Large intestine (tissue), 3 donors: Measurements from ENCODE around the gene TJP1. TPM values are rescaled to one million over a fixed set of nuclear protein-coding genes. Genes with fewer than 3 reads are reported as not detected.

Source experiments
- DNase-seq, 2 donors: peaks; one replicate each; pipeline versions ENCODE4 v3.0.0 to v3.0.0-alpha.2; 2013
- H3K27ac ChIP-seq: one replicate; pipeline ENCODE4 v1.5.1; 2013; ENCODE audit warnings: low read length
- H3K27me3 ChIP-seq: 2 replicates; pipeline ENCODE4 v1.6.1; 2013; ENCODE audit warnings: low read length; ENCODE audit not compliant: control insufficient read depth, insufficient read depth
- H3K36me3 ChIP-seq: 2 replicates; pipeline ENCODE4 v1.6.1; 2013; ENCODE audit warnings: low read length; ENCODE audit not compliant: control insufficient read depth, insufficient read depth
- H3K4me1 ChIP-seq: one replicate; pipeline ENCODE4 v1.6.1; 2013; ENCODE audit warnings: low read length; ENCODE audit not compliant: control insufficient read depth, insufficient read depth
- H3K4me3 ChIP-seq: one replicate; pipeline ENCODE4 v1.5.1; 2013; ENCODE audit warnings: low read length
- H3K9me3 ChIP-seq: one replicate; pipeline ENCODE4 v1.6.1; 2013; ENCODE audit warnings: mild to moderate bottlenecking, low read depth, low read length, moderate library complexity; ENCODE audit not compliant: control insufficient read depth
- WGBS: methylation state at CpG from one replicate; pipeline ENCODE4 v1.1.5; 2013; ENCODE audit warnings: low lambda C conversion rate; ENCODE audit not compliant: insufficient coverage; 5-methylcytosine and 5-hydroxymethylcytosine counted together
- polyA plus RNA-seq: library from polyadenylated mRNA; unstranded; fragments of 120-200 nt; gene quantifications from one replicate; pipeline ENCODE4 v1.2.1, GENCODE V29; 2013

TJP1 gene
- polyA plus RNA-seq, 1 donor, result 62.9 TPM

GRCh38 chr15:29685156-29686078, 136.9 kb downstream of the TJP1 start:
- Histone ChIP-seq H3K27ac (no peak overlapping the region), H3K4me3 (no peak overlapping the region), H3K4me1 (peaks cover 20% of the 10 kb centered on the region), H3K27me3 (no peaks in the 10 kb centered on the region), H3K36me3 (no peaks in the 10 kb centered on the region), H3K9me3 (no peaks in the 10 kb centered on the region)
- no peak for DNase-seq
- 83% methylated on average over 1 of the region's 20 CpGs for WGBS

- peaks cover 23% of the 10 kb centered on the region for H3K4me1 ChIP-seq
- no peaks in the 10 kb centered on the region for H3K27me3 ChIP-seq
- WGBS, result 100% methylated on average over 1 of the region's 3 CpGs
- no peak overlapping the region for H3K27ac ChIP-seq
- no peak for DNase-seq
- H3K9me3 ChIP-seq, result no peaks in the 10 kb centered on the region
- H3K4me3 ChIP-seq, result no peak overlapping the region
- H3K36me3 ChIP-seq, result peaks cover 5% of the 10 kb centered on the region
Observed at GRCh38 chr15:29682781-29683180, 139.5 kb downstream of the TJP1 start.

- peaks cover 5% of the 10 kb centered on the region for H3K36me3 ChIP-seq
Observed at GRCh38 chr15:29682361-29682760, 139.9 kb downstream of the TJP1 start.

GRCh38 chr15:29681946-29682345, 140.3 kb downstream of the TJP1 start:
- Histone ChIP-seq H3K27me3 (no peaks in the 10 kb centered on the region), H3K9me3 (no peaks in the 10 kb centered on the region)
- WGBS, result no CpG with 5 or more reads among the region's 9 CpGs

More at GRCh38 chr15:29682361-29682760, 139.9 kb downstream of the TJP1 start:
- Histone ChIP-seq H3K27me3 (no peaks in the 10 kb centered on the region), H3K4me1 (peaks cover 22% of the 10 kb centered on the region), H3K27ac (no peak overlapping the region), H3K4me3 (no peak overlapping the region), H3K9me3 (no peaks in the 10 kb centered on the region)
- WGBS, result no CpG with 5 or more reads among the region's 4 CpGs
- no peak for DNase-seq

GRCh38 chr15:29681166-29681845, 141.0 kb downstream of the TJP1 start:
- peaks cover 21% of the 10 kb centered on the region for H3K4me1 ChIP-seq
- H3K9me3 ChIP-seq, result no peaks in the 10 kb centered on the region
- H3K27ac ChIP-seq, result no peak overlapping the region
- no peak for DNase-seq
- no peaks in the 10 kb centered on the region for H3K27me3 ChIP-seq
- no peak overlapping the region for H3K4me3 ChIP-seq
- peaks cover 5% of the 10 kb centered on the region for H3K36me3 ChIP-seq
- no CpG with 5 or more reads among the region's 15 CpGs for WGBS

More at GRCh38 chr15:29681946-29682345, 140.3 kb downstream of the TJP1 start:
- peaks cover 20% of the 10 kb centered on the region for H3K4me1 ChIP-seq
- H3K36me3 ChIP-seq, result peaks cover 5% of the 10 kb centered on the region
- no peak for DNase-seq
- no peak overlapping the region for H3K27ac ChIP-seq
- H3K4me3 ChIP-seq, result no peak overlapping the region

GRCh38 chr15:29680465-29681165, 141.7 kb downstream of the TJP1 start:
- Histone ChIP-seq H3K27me3 (no peaks in the 10 kb centered on the region), H3K4me1 (peaks cover 21% of the 10 kb centered on the region), H3K27ac (no peak overlapping the region), H3K36me3 (peaks cover 5% of the 10 kb centered on the region), H3K9me3 (no peaks in the 10 kb centered on the region), H3K4me3 (no peak overlapping the region)
- no peak for DNase-seq
- 88% methylated on average over 4 of the region's 12 CpGs for WGBS

- Histone ChIP-seq H3K9me3 (no peaks in the 10 kb centered on the region), H3K4me3 (no peak overlapping the region), H3K36me3 (peaks cover 5% of the 10 kb centered on the region), H3K27ac (peak overlapping the region; percentile 76), H3K27me3 (no peaks in the 10 kb centered on the region), H3K4me1 (peaks cover 21% of the 10 kb centered on the region)
- DNase-seq, result no peak
- no CpG with 5 or more reads among the region's 4 CpGs for WGBS
Observed at GRCh38 chr15:29678504-29679034, 143.7 kb downstream of the TJP1 start.

GRCh38 chr15:29677871-29678461, 144.3 kb downstream of the TJP1 start:
- H3K9me3 ChIP-seq, result no peaks in the 10 kb centered on the region
- peak; percentile 76 to 91 for DNase-seq
- H3K36me3 ChIP-seq, result peaks cover 5% of the 10 kb centered on the region
- WGBS, result no CpG with 5 or more reads among the region's 10 CpGs
- peaks cover 21% of the 10 kb centered on the region for H3K4me1 ChIP-seq
- H3K27me3 ChIP-seq, result no peaks in the 10 kb centered on the region
- H3K27ac ChIP-seq, result peak overlapping the region; percentile 76
- no peak overlapping the region for H3K4me3 ChIP-seq

- no peak for DNase-seq
- Histone ChIP-seq H3K4me3 (no peak overlapping the region), H3K4me1 (peaks cover 26% of the 10 kb centered on the region), H3K9me3 (no peaks in the 10 kb centered on the region), H3K27me3 (no peaks in the 10 kb centered on the region), H3K36me3 (peaks cover 5% of the 10 kb centered on the region), H3K27ac (peak overlapping the region; percentile 76)
- no CpG with 5 or more reads among the region's 4 CpGs for WGBS
Observed at GRCh38 chr15:29677455-29677854, 144.8 kb downstream of the TJP1 start.
